HG03520 (cell line): ENCODE measurements around the gene OR7C2.

Source experiments
- ATAC-seq: cut with Tn5 transposase; IDR thresholded peaks from one replicate; pipeline ENCODE4 v1.9.1; 2021; ENCODE audit warnings: mild to moderate bottlenecking, moderate library complexity; ENCODE audit not compliant: unreplicated experiment

Gene OR7C2

GRCh38 chr19:14978161-14978776 lies 37.0 kb downstream of the OR7C2 start:
- ATAC-seq = no peak

- ATAC-seq = no peak
Measured at GRCh38 chr19:14979476-14980255, 38.4 kb downstream of the OR7C2 start, which contains the start of gene SLC1A6. Gene SLC1A6 (minus strand): TSS chr19:14979864. CDS start chr19:14972910, 6,954 bp downstream.

- ATAC-seq = no peak
Measured at GRCh38 chr19:14985133-14985532, 43.8 kb downstream of the OR7C2 start.
